Parathyroid adenoma (tissue), 2 donors: ENCODE measurements around the gene DNAJB8.
A peak's percentile ranks its signal among the peaks of the same experiment; 100 is the strongest.

Source experiments
- H2AFZ ChIP-seq: fragments of 300-600 bp; sonication (generic); one replicate; pipeline ENCODE4 v1.7.0; 2017; ENCODE audit warnings: antibody characterized with exemption, mild to moderate bottlenecking
- H3K27ac ChIP-seq: fragments of 300-600 bp; sonication (generic); one replicate; pipeline ENCODE4 v1.7.0; 2017
- H3K27me3 ChIP-seq: fragments of 300-600 bp; sonication (generic); one replicate; pipeline ENCODE4 v1.7.0; 2017; ENCODE audit warnings: low read length; ENCODE audit not compliant: control insufficient read depth, insufficient read depth
- H3K36me3 ChIP-seq: fragments of 300-600 bp; sonication (generic); one replicate; pipeline ENCODE4 v1.7.0; 2017; ENCODE audit warnings: low read length; ENCODE audit not compliant: control insufficient read depth, insufficient read depth
- H3K4me1 ChIP-seq: fragments of 300-600 bp; sonication (generic); one replicate; pipeline ENCODE4 v1.7.0; 2017; ENCODE audit warnings: control low read depth
- H3K4me2 ChIP-seq: fragments of 300-600 bp; sonication (generic); one replicate; pipeline ENCODE4 v1.7.0; 2017; ENCODE audit warnings: low read length
- H3K4me3 ChIP-seq: fragments of 300-600 bp; sonication (generic); one replicate; pipeline ENCODE4 v1.7.0; 2017; ENCODE audit warnings: low read depth, low read length
- H3K79me2 ChIP-seq: fragments of 300-600 bp; sonication (generic); one replicate; pipeline ENCODE4 v1.7.0; 2017; ENCODE audit warnings: control low read depth
- H3K9ac ChIP-seq: fragments of 300-600 bp; sonication (generic); one replicate; pipeline ENCODE4 v1.7.0; 2017; ENCODE audit warnings: mild to moderate bottlenecking
- H3K9me3 ChIP-seq: fragments of 300-600 bp; sonication (generic); one replicate; pipeline ENCODE4 v1.7.0; 2017; ENCODE audit warnings: low read length; ENCODE audit not compliant: control insufficient read depth
- TF ChIP-seq, protein P1 (sequence below): fragments of 300-600 bp; sonication (generic); IDR thresholded peaks from one replicate; pipeline ENCODE4 v1.7.0; 2017; ENCODE audit warnings: antibody characterized with exemption, mild to moderate bottlenecking
- donor health status: primary hyperparathyroidism.

DNAJB8 gene

DNA sequence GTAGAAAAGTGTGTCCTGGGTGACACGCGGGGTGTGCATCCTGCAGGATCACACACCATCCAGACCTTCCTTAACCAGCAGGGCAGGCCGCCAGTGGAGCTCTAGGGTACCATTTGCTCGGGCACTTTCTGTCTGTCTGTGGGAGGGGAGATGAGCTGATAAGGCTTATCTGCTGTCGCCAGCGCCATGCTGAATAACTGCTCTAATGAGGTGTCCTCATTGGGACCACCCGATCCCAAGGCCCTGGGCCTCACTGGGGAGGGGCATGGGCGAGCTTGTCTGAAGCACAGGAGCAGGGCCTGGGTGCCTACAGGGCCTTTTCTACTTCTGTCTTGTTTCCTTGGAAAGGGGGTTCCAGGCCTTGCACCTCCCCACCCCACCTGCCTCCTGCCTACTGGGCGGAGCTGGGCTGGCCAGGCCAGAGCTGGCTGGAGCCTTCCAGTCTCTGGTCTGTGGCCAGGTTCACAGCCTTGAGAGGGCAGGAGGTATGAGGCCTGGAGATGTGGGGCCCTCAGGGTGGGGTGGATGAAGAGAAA is 28.8 kb upstream of the DNAJB8 start:
- Histone ChIP-seq H3K9ac (no peak overlapping the region), H3K27ac (no peak overlapping the region), H3K79me2 (no peaks in the 10 kb centered on the region), H3K4me2 (peak overlapping the region; percentile 16), H3K4me3 (no peak overlapping the region), H3K36me3 (no peaks in the 10 kb centered on the region), H2AFZ (no peak overlapping the region), H3K9me3 (no peaks in the 10 kb centered on the region), H3K27me3 (no peaks in the 10 kb centered on the region), H3K4me1 (peaks cover 10% of the 10 kb centered on the region)
- TF ChIP-seq, protein P1, sequence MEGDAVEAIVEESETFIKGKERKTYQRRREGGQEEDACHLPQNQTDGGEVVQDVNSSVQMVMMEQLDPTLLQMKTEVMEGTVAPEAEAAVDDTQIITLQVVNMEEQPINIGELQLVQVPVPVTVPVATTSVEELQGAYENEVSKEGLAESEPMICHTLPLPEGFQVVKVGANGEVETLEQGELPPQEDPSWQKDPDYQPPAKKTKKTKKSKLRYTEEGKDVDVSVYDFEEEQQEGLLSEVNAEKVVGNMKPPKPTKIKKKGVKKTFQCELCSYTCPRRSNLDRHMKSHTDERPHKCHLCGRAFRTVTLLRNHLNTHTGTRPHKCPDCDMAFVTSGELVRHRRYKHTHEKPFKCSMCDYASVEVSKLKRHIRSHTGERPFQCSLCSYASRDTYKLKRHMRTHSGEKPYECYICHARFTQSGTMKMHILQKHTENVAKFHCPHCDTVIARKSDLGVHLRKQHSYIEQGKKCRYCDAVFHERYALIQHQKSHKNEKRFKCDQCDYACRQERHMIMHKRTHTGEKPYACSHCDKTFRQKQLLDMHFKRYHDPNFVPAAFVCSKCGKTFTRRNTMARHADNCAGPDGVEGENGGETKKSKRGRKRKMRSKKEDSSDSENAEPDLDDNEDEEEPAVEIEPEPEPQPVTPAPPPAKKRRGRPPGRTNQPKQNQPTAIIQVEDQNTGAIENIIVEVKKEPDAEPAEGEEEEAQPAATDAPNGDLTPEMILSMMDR = no peak

DNA sequence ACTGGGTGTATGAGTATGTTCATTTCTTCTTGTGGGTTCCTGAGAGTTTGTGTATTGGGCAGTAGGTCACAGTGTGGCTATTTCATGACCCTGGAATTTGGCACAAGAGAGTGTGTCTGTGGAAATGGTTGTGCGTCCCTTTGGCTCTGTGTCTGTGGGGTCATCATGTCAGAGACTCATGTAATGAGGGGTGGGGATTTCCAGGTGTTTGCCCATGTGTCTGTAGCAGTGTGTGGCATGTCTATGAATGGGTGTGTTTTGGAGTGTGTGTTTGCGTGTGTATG is 27.6 kb upstream of the DNAJB8 start:
- TF ChIP-seq, protein P1 = no peak
- no peak overlapping the region for H3K27ac ChIP-seq

DNA sequence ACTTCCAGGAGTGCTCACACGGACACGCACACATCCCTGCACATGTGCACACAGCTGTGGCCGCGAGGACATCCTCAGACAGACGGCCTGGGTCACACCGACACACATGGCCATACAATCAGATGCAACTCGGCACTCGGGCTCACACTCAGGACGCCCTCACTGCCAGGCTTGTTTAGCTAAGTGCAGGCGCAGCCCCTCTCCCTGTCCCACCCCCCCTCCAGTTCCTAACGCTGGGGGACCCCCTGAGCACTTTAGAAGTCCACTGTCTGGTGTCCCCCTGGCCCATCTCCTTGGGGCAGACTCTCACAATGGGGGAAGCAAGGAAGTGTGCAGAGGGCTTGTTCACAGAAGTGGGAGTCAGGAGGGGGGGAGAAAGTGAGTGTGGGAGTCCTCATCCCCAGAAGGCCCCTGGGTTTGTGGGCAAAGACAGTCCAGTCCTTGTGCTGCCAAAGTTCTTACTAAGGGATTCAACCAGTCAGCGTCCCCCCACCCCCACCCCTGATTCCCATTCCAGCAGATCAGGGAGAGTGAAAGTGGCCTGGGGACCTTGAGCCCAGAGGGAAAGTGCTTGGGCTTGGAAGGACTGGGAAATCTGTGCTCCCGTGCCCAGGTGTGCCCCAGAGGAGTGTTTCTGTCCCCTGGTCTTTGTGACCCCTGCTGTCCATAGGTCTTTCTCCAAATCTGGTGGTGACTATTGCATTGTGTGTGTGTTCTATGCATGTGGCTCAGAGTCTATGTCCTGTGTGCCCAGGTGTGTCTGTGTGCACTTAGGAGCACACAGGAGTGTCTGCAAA is 27.1 kb upstream of the DNAJB8 start:
- no peak overlapping the region for H2AFZ ChIP-seq
- H3K9me3 ChIP-seq = no peaks in the 10 kb centered on the region
- no peak overlapping the region for H3K4me3 ChIP-seq
- H3K36me3 ChIP-seq = no peaks in the 10 kb centered on the region
- TF ChIP-seq, protein P1 = no peak
- no peak overlapping the region for H3K9ac ChIP-seq
- H3K4me1 ChIP-seq = peaks cover 10% of the 10 kb centered on the region
- no peak overlapping the region for H3K4me2 ChIP-seq
- no peaks in the 10 kb centered on the region for H3K27me3 ChIP-seq
- no peak overlapping the region for H3K27ac ChIP-seq
- no peaks in the 10 kb centered on the region for H3K79me2 ChIP-seq

More for the DNA sequence above, 27.6 kb upstream of the DNAJB8 start:
- Histone ChIP-seq H3K4me2 (no peak overlapping the region), H3K79me2 (no peaks in the 10 kb centered on the region), H3K4me1 (peaks cover 10% of the 10 kb centered on the region), H3K9ac (no peak overlapping the region), H3K9me3 (no peaks in the 10 kb centered on the region), H3K27me3 (no peaks in the 10 kb centered on the region), H3K36me3 (no peaks in the 10 kb centered on the region), H3K4me3 (no peak overlapping the region), H2AFZ (no peak overlapping the region)

DNA sequence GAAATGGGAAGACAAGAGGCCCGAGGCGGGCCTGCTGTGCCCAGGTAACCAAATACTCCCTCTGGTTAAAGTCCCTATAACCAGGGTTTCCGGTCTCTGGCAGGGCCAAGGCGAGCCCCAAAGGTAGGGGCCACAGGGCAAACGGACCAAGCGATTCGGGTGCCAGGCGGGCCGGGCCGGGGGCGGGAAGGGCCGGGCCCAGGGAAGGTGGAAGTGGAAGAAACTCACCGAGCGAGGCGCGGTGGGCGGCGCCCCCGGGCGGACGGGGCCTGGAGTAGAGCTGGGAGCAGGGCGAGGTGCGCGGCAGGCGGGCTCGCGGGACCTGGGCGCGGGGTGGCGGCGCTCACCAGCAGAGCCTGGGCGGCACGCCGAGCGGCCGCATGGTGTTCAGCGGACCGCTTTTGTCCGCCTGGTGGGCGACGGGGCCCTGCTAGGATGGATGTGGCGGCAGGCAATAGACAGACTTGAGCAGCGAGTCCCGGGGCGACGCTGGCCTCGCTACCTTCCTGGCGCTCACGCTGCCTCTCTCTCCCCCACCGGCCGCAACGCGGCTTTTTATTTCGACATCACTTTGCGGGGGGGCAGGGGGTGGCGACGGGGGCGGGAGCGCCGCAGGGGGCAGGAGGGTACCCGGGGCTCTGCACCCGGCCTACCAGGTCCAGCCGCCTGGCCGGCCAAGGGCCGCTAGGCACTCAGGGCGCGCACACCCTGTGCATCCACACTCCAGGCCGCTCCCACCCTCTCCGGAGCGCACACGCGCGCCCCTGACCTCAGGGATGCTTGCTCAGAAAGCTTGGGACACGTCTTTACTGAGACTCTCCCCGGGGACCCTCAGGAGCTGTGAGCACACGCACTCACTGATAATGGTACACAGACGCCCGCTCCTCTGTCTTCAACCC is 26.2 kb upstream of the DNAJB8 start, which contains the start of gene GATA2:
Gene GATA2 (minus strand): TSS at position 531 of the 899 bp plus-strand sequence. CDS start 6,170 bp downstream, outside the sequence.
- H3K9ac ChIP-seq = no peak within 1 kb of the TSS
- TF ChIP-seq, protein P1 = no peak
- H2AFZ ChIP-seq = no peak within 1 kb of the TSS
- H3K79me2 ChIP-seq = no peaks in the 10 kb centered on the region
- peaks cover 10% of the 10 kb centered on the region for H3K4me1 ChIP-seq
- H3K4me2 ChIP-seq = peak within 1 kb of the TSS; percentile 93
- no peak within 1 kb of the TSS for H3K27ac ChIP-seq
- H3K27me3 ChIP-seq = no peaks in the 10 kb centered on the region
- H3K36me3 ChIP-seq = no peaks in the 10 kb centered on the region
- peak within 1 kb of the TSS; percentile 75 for H3K4me3 ChIP-seq
- no peaks in the 10 kb centered on the region for H3K9me3 ChIP-seq
